AG04450 (cell line): ENCODE measurements around the gene KLF1. TPM values are rescaled to one million over a fixed set of nuclear protein-coding genes. Genes with fewer than 3 reads are reported as not detected.

Experiments used
- CTCF ChIA-PET: fragments of 300-600, 350-600 bp; formaldehyde crosslinking; extraction: SDS; loops from one replicate; lab custom pipeline; 2022; ENCODE audit warnings: antibody characterized with exemption, inconsistent platforms; lab: Charles Lee
- POLR2A ChIA-PET: fragments of 350-600 bp; formaldehyde crosslinking; extraction: SDS; loops from one replicate; lab custom pipeline; 2021; ENCODE audit warnings: antibody characterized with exemption, inconsistent platforms; lab: Yijun Ruan, JAX
- DNase-seq: peaks from one replicate; pipeline ENCODE4 v3.0.0-alpha.2; 2011; ENCODE audit warnings: low read depth, low spot score
- H3K27ac ChIP-seq: one replicate; pipeline ENCODE4 v1.5.1; 2012; ENCODE audit warnings: low read depth, low read length, control low read depth
- H3K27me3 ChIP-seq: one replicate; pipeline ENCODE4 v1.6.0; 2012; ENCODE audit warnings: low read length; ENCODE audit not compliant: control insufficient read depth, insufficient read depth
- H3K4me3 ChIP-seq: 2 replicates; pipeline ENCODE4 v1.5.1; 2011; ENCODE audit warnings: mild to moderate bottlenecking, low read depth, low read length, control low read depth
- H3K9me3 ChIP-seq: 2 replicates; pipeline ENCODE4 v1.5.1; 2012; ENCODE audit warnings: low read length; ENCODE audit not compliant: control insufficient read depth, insufficient read depth
- polyA plus RNA-seq: library from polyadenylated mRNA; depleted of rRNA; stranded (reverse); fragments of >200 nt; gene quantifications from 2 replicates; pipeline ENCODE4 v1.2.3, GENCODE V29; 2011
- TF ChIP-seq, protein P1 (sequence below): IDR thresholded peaks from 2 replicates; pipeline ENCODE4 v1.5.1; 2011; ENCODE audit warnings: low read depth, low read length, control low read depth, inconsistent platforms

The KLF1 gene
- polyA plus RNA-seq, 1 experiment = not detected

DNA sequence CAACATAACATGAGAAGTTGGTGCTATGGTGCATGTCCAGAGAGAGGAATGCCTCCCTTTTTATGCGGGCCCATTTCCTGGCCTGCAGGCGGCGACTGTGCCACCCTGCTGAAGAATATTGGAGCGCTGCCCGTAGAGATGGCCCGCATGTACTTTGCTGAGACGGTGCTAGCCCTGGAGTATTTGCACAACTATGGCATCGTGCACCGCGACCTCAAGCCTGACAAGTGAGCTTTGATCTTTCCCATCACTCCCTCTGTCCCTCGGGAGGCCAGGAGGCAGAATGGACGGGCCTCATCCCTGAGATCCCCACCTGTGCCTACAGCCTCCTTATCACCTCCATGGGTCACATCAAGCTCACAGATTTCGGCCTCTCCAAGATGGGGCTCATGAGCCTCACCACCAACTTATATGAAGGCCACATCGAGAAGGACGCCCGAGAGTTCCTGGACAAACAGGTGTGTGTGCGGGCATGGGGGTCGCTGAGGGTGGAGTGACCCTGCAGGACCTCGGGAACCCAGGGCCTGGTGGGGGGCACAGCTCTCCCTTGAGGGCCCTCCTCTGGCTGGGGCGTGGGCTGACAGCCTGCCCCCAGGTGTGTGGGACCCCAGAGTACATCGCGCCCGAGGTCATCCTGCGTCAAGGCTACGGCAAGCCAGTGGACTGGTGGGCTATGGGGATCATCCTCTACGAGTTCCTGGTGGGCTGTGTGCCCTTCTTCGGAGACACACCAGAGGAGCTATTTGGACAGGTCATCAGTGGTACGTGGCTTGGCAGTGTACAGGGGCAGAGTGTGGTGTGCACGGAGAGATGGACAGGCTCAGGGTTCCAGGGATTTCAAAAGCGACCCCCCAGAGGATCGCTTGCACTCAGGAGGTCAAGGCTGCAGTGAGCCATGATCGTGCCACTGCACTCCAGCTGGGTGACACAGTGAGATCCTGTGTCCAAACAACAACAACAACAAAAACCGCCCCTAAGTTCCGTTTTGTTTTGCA is 22.0 kb downstream of the KLF1 start:
- Histone ChIP-seq H3K27ac (no peak overlapping the region), H3K27me3 (peaks cover 4% of the 10 kb centered on the region), H3K4me3 (no peak overlapping the region), H3K9me3 (peaks cover 2% of the 10 kb centered on the region; the same call in 1 of the 2 replicates)
- CTCF ChIA-PET = interaction anchor here (1.2 kb wide), 1 partner anchor 108 kb away, joined by 4 read pairs; no protein-coding TSS in a partner anchor
- DNase-seq = no peak
- POLR2A ChIA-PET = interaction anchor here (1.1 kb wide), 1 partner anchor 73 kb away, joined by 3 read pairs; no protein-coding TSS in a partner anchor
- TF ChIP-seq, protein P1, sequence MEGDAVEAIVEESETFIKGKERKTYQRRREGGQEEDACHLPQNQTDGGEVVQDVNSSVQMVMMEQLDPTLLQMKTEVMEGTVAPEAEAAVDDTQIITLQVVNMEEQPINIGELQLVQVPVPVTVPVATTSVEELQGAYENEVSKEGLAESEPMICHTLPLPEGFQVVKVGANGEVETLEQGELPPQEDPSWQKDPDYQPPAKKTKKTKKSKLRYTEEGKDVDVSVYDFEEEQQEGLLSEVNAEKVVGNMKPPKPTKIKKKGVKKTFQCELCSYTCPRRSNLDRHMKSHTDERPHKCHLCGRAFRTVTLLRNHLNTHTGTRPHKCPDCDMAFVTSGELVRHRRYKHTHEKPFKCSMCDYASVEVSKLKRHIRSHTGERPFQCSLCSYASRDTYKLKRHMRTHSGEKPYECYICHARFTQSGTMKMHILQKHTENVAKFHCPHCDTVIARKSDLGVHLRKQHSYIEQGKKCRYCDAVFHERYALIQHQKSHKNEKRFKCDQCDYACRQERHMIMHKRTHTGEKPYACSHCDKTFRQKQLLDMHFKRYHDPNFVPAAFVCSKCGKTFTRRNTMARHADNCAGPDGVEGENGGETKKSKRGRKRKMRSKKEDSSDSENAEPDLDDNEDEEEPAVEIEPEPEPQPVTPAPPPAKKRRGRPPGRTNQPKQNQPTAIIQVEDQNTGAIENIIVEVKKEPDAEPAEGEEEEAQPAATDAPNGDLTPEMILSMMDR = no peak

DNA sequence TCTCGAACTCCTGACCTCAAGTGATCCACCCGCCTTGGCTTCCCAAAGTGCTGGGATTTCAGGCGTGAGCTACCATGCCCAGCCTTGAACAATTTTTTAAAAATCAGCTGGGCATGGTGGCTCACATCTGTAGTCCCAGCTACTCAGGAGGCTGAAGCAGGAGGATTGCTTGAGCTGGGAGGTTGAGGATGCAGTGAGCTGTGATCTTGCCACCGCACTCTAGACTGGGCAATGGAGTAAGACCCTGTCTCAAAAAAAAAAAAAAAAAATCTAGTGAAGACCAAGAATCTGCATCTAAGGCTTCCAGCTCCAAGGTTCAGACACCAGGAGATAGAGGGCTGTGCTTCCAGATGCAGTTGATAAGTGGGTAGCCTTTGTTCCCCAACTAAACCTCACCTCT is 22.9 kb downstream of the KLF1 start:
- Histone ChIP-seq H3K4me3 (no peak overlapping the region), H3K27ac (no peak overlapping the region), H3K9me3 (peaks cover 2% of the 10 kb centered on the region; the same call in 1 of the 2 replicates), H3K27me3 (peaks cover 4% of the 10 kb centered on the region)
- ChIA-PET POLR2A (no interaction called here), CTCF (interaction anchor here (1.2 kb wide), 1 partner anchor 16 kb away, joined by 4 read pairs; no protein-coding TSS in a partner anchor)
- DNase-seq = no peak
- TF ChIP-seq, protein P1 = no peak

DNA sequence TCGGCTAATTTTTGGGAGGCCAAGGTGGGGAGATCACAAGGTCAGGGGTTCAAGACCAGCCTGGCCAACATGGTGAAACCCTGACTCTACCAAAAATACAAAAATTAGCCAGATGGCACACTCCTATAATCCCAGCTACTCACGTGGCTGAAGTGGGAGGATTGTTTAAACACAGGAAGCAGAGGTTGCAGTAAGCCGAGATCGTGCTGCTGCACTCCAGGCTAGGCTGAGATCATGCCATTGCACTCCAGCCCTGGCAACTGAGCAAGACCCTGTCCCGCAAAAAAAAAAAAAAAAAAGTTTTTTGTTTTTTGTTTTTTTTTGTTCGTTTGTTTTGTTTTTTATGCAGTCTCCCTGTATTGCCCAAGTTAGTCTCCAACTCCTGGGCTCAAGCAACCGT is 27.5 kb downstream of the KLF1 start:
- Histone ChIP-seq H3K9me3 (peaks cover 7% of the 10 kb centered on the region; the same call in 1 of the 2 replicates), H3K27ac (no peak overlapping the region), H3K27me3 (peaks cover 4% of the 10 kb centered on the region), H3K4me3 (no peak overlapping the region)
- DNase-seq = no peak
- TF ChIP-seq, protein P1 = no peak
- CTCF ChIA-PET = interaction anchor here (3.7 kb wide), 1 partner anchor 12 kb away, joined by 13 read pairs; no protein-coding TSS in a partner anchor
- POLR2A ChIA-PET = interaction anchor here (0.6 kb wide), 1 partner anchor 8 kb away, joined by 3 read pairs; no protein-coding TSS in a partner anchor

DNA sequence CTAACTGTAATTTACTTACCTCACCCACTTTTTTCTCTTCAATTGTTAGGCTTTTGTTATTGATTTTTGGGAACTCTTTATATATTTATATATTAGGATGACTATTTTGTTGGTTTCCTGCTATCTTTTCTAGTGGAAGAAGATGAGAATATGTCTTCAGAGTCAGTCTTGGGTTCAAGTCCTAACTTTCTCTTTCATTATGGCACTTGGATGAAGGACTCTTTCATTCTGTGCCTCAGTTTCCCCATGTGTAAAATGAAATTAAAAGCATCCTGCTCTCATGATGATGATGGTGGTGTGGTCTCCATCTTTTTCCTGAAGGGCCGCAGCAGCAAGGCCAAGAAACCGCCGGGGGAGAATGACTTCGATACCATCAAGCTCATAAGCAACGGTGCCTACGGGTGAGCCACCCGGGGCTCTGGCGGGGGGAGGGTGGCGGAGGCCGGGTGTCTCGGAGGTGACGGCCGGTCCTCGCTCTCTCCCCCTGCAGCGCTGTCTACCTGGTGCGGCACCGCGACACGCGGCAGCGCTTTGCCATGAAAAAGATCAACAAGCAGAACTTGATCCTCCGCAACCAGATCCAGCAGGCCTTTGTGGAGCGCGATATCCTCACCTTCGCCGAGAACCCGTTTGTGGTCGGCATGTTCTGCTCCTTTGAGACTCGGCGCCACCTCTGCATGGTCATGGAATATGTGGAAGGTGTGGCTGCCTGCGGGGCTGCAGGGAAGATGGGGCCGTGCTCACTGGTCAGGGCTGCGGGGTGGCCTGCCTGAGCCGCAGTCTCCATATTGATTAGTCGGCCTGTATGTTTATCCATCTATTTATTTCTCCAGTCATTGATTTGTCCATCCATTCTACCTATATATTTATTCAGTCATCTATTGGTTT is 28.7 kb downstream of the KLF1 start:
- ChIA-PET POLR2A (no interaction called here), CTCF (interaction anchor here (0.6 to 0.9 kb wide), 3 partner anchors 10 to 32 kb away, joined by 4 read pairs; no protein-coding TSS in a partner anchor)
- H3K4me3 ChIP-seq = no peak overlapping the region
- no peak for DNase-seq
- H3K9me3 ChIP-seq = peaks cover 7% of the 10 kb centered on the region; the same call in 1 of the 2 replicates
- peaks cover under 1% of the 10 kb centered on the region for H3K27me3 ChIP-seq
- H3K27ac ChIP-seq = no peak overlapping the region
- TF ChIP-seq, protein P1 = no peak
